Measurements from ENCODE around the gene ELOVL3. TPM values are rescaled to one million over a fixed set of nuclear protein-coding genes. Genes with fewer than 3 reads are reported as not detected.

Gene ELOVL3
- total and polyA plus RNA-seq, 8 donors, result 0.12 to 0.92 (median 0.58) TPM

DNA sequence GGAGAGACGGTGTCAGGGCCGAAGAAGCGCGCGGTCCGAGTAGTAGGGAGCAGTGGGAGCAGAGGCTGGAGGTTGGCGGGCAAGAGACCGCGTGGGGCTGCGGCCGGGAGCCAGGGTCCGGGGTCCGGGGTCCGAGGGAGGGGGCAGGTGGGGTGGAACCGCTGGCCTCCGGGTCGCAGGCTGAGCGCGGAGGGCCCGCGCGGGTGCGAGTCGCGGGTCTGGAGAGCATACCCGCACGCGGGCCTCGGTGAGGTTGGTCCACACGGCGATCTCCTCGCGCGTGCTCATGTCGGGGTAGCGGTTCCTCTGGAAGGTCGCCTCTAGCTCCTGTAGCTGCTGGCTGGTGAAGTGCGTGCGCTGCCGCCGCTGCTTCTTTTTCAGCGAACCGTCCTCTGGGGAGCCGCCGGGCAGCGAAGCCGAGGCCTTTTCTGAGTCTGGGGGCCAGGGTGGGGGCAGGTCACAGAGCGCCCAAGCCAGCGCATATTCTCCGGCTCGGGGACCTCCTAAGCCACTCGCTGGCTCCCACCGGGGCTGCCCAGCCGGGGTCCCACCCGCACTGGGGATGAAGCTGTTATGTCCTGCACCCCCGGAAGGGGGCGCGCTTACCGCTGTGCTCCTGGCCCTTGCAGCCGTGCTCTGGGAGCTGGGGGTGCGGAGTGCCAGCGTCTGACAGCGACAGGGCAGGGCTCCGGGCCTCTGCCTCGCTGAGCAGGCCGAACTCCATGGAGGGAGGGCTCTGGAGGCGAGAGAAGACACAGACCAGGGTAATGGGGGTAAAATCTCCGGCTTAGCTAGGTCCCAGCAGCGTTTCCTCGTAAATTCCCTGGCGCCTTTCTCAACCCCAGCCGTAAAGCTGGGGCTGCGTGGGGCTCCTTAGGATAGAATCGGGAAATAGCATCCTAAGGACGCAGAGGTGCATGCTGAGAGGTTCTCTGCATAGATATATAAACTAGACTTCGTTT is 5.5 kb downstream of the ELOVL3 start:
- peak overlapping the region in 1 of 2 donors; percentile 43 for H3K4me3 ChIP-seq
- no peaks in the 10 kb centered on the region for H3K9me3 ChIP-seq
- ATAC-seq (peak; percentile 79), DNase-seq (peak in 3 of 4 donors; percentile 18 to 92 (median 59))
- intact Hi-C loops (cut with DNase I), result loop anchor here (5.0 to 10.0 kb wide), 2 partner anchors 121 to 123 kb away; no protein-coding TSS in a partner anchor
- H3K4me1 ChIP-seq, result peaks cover 7 to 34% of the 10 kb centered on the region in 2 donors
- no peaks in the 10 kb centered on the region for H3K36me3 ChIP-seq
- no peak overlapping the region for H3K27ac ChIP-seq
- peak; percentile 63 to 81 for TF ChIP-seq CTCF (IDR thresholded peaks at IDR 0.05)
- H3K27me3 ChIP-seq, result peaks cover 16 to 64% of the 10 kb centered on the region in 2 donors

DNA sequence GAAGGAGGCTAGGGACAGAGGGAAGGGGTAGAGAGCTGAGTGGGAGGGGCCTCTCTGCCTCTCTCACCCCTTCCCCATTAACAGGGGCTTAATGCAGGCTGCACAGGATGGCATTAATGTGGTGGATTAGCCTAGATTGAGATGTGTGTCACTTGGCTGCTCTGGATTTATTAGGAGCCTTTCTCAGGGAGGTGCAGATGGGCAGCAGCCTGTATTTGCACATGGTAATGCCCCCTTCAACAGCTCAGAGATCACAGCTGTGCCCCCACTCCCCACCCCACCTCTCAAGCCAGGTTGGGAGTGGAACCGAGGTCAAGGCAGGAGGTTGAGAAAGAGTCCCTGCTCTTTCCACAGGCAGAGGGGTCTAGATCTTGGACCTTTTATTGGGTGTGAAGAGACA is 7.9 kb downstream of the ELOVL3 start:
- H3K36me3 ChIP-seq, result no peaks in the 10 kb centered on the region
- peaks cover 7 to 23% of the 10 kb centered on the region in 2 donors for H3K4me1 ChIP-seq
- peaks cover 16 to 84% of the 10 kb centered on the region in 2 donors for H3K27me3 ChIP-seq

DNA sequence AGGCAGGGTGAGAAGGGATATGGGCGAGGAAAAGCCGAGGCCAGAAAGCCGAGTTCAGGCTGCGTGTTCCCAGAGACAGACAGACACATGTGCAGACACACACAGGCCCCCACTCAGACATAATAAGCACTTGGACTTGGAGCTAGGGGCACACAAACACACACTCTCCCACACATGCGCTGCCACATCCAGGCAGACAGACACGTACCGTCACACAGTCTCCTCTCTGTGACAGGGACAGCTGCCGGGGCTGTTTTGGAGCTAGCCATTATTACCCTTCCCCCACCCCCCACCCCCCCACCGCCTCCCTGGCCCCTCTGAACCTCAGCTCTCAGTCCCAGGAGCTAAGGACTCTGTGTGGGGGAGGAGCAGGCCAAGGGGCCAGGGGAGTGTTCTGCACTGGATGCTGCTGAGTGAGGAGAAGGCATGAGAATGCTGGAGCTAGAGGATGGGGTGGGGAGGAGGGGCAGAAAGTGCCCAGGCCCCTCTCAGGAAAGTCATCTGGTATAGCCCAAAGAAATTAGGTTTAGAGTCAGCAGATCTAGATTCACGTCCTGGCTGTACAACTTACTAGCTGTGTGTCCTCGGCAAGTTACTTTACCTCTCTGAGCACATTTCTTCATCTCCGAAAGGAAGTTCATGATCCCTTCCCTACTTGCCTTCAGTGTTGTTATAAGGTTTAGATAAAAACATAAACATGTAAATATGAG is 8.9 kb downstream of the ELOVL3 start:
- H3K9me3 ChIP-seq, result no peaks in the 10 kb centered on the region
- H3K27ac ChIP-seq, result no peak overlapping the region
- H3K36me3 ChIP-seq, result no peaks in the 10 kb centered on the region
- ATAC-seq (no peak), DNase-seq (no peak)
- TF ChIP-seq CTCF (IDR thresholded peaks at IDR 0.05), result no peak
- H3K4me3 ChIP-seq, result no peak overlapping the region
- peaks cover 4 to 21% of the 10 kb centered on the region in 2 donors for H3K4me1 ChIP-seq
- H3K27me3 ChIP-seq, result peaks cover 16 to 91% of the 10 kb centered on the region in 2 donors
- intact Hi-C loops (cut with DNase I), result loop anchor here (5.0 to 10.0 kb wide), 2 partner anchors 117 to 120 kb away; no protein-coding TSS in a partner anchor

More for the DNA sequence above, 7.9 kb downstream of the ELOVL3 start:
- no peak for ATAC-seq
- no peak for TF ChIP-seq CTCF (IDR thresholded peaks at IDR 0.05)
- Histone ChIP-seq H3K27ac (no peak overlapping the region), H3K4me3 (no peak overlapping the region), H3K9me3 (no peaks in the 10 kb centered on the region)
- DNase-seq, result no peak
- intact Hi-C loops (cut with DNase I), result loop anchor here (5.0 to 10.0 kb wide), 2 partner anchors 118 to 121 kb away; no protein-coding TSS in a partner anchor

DNA sequence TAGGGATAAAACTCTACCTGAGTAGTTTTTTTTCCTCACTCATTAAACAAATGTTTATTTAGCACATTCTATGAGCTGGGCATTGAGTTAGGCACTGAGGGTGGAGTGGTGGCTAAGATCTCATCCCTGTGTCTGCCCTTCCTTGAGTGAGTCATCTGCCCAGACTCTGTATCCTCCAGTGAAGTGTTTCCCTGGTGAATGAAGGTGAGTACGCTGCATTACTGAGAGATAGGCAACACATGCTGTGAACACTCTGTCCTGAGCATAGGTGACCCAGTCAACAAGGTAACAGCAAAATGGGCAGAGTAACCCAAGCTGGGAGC is 9.5 kb downstream of the ELOVL3 start:
- no peak for TF ChIP-seq CTCF (IDR thresholded peaks at IDR 0.05)
- DNase-seq (no peak), ATAC-seq (no peak)
- H3K9me3 ChIP-seq, result no peaks in the 10 kb centered on the region
- H3K27ac ChIP-seq, result no peak overlapping the region
- H3K4me3 ChIP-seq, result no peak overlapping the region
- intact Hi-C loops (cut with DNase I), result loop anchor here in 1 of 2 donors (10.0 kb wide), 1 partner anchor 119 kb away; no protein-coding TSS in a partner anchor
- H3K4me1 ChIP-seq, result peaks cover 0 to 18% of the 10 kb centered on the region in 2 donors
- H3K36me3 ChIP-seq, result no peaks in the 10 kb centered on the region
- H3K27me3 ChIP-seq, result peaks cover 13 to 91% of the 10 kb centered on the region in 2 donors
